ENCODE measurements around the gene ADAP2.

DNA sequence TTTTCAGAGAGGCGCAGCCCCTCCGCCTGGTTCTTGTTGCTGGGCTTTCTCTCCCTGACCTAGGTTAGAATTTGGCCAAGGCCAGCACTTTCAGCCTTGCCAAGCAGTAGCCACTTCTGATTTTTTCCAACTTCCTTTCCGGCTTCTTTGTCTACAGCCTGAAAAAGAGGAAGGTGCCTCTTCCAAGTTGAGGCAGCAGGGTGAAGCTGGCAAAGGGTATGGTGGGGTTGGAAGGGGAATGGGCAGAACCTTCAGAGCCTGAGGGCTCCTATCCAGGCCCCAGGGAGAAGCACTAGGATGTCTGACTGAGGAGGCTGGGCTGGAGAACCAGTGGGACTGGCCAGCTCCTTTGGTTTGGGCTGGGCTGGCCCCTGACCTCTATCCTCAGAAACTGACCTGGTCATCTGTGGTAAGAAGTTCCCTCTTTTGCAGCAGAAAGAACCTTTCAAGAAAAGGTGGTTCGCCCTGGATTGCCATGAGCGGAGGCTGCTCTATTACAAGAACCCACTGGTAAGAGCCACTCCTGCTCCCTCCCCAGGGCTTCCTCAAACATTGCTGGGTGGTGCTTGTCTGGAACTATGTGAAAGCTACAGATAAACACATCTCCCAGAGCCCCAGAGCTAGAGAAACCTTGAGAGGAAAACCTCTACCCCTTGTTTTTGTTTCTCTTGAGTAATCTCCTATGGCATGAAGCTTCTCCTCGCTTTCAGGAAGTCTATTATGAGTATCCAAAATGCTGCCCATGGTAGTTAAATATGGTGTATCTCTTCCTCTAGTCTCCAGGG is 32.5 kb downstream of the ADAP2 start:
- no peak for TF ChIP-seq CTCF (IDR thresholded peaks at IDR 0.05)
- no peak for TF ChIP-seq POLR2A (IDR thresholded peaks at IDR 0.05)
- TF ChIP-seq POLR2AphosphoS5 (IDR thresholded peaks at IDR 0.05): no peak
- TF ChIP-seq EP300 (IDR thresholded peaks at IDR 0.05): no peak

All from stomach (tissue), 4 donors.